Stimulated activated CD8-positive, alpha-beta memory T cell treated with anti-CD3 and anti-CD28 coated beads, Interleukin-7, amount 100 ng/mL, for 24 hours (primary cell): Measurements from ENCODE around the gene PSMC5.
"Not testable (repeated sequence)": the region's sequence is repeated elsewhere in the genome, so short reads cannot be mapped to it uniquely, and the experiment has no call there.

ENCODE experiments used
- DNase-seq: peaks from one replicate; pipeline ENCODE4 v3.0.0-alpha.2; 2020; ENCODE audit warnings: low read depth

PSMC5 gene

DNA sequence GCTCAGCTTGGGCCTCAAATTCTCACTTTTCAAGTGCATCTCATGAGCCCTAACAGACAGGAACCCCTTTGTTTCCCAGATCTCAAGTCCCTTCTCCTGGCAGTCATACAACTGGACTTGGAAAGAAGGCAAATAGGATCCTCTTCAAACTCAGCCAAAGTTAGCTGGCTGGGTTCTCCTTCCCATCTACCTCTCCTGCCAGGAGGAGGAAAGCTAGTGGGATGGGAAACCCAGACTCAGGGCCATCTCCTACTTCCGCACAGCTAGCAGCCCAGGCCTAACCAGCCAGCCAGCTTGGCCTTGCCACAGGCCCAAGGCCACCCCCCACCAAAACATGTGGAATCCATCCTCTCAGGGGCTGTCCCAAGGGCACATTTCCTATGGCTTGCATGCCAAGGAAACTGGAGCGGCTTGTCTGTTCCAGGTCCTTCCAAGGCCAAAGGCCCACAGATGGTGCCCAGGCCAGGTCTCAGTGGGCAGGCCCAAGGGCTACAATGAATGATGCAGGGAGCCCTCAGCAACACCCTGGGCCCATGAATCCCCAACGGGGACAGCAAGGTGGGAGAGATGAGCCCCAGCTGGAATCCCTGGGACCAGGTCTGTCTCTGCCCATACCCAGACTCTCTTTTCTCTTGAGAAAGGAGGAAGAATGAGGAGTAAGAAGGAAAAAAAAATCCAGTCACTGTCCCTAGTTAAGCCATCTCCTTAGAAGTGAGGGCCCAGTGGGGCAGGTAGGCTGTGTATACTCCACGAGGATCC is 13.5 kb downstream of the PSMC5 start:
- DNase-seq: no peak

- no peak for DNase-seq
Measured at GRCh38 chr17:63841350-63842172, 14.3 kb downstream of the PSMC5 start.

- DNase-seq: no peak
Measured at GRCh38 chr17:63842173-63842539, 14.9 kb downstream of the PSMC5 start.

DNA sequence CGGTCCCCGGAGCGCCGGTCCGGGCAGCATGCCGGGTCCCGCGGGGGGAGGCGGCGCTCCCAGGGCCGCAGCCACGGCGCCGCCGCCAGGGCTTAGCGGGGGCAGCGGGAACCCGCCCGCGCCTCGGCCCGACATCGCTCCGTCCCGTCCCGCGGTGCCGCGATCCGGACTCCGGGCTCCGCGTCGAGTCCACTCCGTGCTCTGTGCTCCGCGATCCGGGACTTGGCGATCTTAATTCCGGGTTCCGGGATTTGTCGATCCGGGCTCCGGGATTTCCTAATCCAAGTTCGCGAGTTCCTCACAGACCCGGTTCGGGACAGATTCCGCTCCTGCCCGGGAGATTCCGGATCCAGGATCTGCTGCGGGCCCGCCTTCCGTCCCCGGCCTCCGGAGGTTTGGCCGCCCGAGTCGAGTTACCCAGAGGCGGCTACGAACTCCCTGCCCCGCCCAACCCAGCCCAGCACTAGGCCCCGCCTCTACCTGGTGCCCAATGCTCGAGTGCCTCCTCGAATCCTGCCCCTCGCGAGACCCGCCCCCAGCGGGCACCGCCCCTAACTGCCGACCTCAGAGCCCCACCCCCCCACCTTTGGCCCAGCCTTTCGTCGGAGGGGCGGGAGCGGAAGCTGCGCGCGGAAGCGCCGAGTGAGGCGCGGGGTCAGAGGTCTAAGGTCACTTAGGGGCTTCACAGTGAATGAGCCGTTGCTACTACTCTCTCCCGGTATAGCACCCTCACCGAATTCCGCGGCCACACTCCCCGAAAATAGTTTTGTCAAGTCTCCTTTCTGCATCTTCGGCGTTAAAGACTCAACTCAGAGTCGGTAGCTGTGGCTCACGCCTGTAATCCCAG is 15.5 kb downstream of the PSMC5 start, which contains the start of gene SMARCD2:
Gene SMARCD2, minus strand, starts transcription at position 146 of the 847 bp plus-strand sequence. Its CDS starts 11 bp downstream, at position 135.
- DNase-seq: peak; percentile 98

DNA sequence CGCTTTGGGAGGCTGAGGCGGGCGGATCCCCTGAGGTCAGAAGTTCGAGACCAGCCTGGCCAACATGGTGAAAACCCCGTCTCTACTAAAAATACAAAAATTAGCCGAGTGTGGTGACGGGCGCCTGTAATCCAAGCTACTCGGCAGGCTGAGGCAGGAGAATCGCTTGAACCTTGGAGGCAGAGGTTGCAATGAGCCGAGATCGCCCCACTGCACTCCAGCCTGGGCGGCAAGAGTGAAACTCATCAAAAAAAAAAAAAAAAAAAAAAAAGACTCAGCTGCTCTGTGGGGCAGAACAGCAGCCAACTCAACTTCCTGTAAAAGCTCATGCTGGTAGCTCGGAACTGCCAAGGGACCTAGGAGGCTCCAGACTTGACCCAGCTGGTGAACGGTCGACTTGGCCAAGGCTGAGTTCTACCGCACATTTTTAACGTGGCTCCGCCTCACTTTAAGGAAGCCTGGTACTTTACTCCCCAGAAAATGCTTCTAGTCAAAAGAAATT is 16.2 kb downstream of the PSMC5 start:
- not testable (repeated sequence) for DNase-seq

- no peak for DNase-seq
Measured at GRCh38 chr17:63843910-63844677, 16.9 kb downstream of the PSMC5 start.

DNA sequence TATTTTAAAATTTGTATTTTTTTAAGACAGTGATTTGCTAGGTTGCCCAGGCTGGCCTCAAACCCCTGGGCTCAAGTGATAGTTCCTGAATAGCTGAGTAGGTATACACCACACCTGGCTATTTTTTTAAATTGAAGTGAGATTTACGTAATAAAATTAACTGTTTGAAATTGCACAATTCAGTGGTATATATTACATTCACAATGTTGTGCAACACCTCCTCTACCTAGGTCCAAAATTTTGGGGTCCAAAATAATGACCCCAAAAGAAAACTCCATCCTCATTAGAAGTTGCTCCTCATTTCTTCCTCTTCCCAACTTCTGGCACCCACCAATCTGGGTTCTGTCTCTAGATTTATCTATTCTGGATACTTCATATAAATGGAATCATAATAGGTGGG is 18.3 kb downstream of the PSMC5 start:
- no peak for DNase-seq

- DNase-seq: no peak
Measured at GRCh38 chr17:63847525-63848249, 20.5 kb downstream of the PSMC5 start.

DNA sequence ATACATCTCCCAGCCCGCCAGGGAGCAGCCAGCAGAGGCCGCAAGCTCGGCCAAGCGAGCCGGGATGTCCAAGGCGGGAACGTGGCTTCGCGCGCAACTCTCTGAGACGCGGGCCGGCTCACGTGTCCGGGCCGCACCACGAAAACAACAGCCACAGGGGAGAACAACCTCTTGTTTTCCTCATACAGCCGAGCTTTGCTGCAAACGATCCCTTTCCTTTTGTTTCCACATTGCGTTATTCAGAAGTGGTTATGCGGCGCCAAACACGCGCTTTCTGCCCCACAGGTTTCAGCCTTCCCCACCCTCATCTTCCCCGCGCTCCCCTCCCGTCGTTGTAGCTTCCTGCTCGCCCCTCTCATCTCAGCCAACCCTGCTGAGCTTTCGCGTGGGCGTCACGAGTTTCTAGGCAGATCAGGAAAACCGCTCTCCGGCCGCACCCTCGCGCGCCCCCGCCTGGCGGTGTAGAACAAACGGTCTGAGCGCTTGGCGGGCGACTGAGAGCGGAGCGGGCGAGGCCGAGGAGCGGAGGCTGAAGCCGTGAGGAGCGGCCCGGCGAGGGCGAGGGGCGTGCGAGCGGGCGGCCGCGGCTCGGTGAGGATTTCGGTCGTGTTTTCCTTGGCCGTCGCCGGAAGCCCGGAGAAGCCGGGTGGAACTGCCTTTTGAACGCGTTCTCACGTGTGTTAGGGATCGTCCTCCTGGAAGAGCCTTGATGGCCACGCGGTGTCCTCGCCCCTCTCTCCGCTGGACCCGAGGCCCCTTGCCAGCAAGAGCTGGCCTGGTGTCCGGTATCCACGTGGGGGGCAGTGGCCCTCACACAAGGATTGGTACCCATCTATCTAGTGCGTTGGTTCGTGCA is 21.8 kb downstream of the PSMC5 start:
- DNase-seq: peak; percentile 89

DNA sequence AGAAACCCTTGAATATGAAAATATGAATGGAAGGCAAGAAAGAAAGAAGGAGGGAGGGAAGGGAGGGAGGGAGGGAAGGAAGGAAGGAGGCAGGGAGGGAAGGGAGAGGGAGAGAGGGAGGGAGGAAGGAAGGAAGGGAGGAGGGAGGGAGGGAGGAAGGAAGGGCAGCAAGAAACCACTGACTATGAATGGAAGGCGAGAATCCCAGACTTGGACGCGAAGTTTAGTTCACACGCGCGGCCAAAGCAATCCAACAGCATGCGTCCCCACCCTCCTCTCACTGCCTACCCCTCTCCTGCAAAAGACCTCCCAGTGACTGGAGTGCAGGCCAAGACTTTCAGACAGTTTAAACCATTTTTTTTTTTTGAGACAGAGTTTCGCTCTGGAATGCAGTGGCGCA is 23.2 kb downstream of the PSMC5 start:
- no peak for DNase-seq

DNA sequence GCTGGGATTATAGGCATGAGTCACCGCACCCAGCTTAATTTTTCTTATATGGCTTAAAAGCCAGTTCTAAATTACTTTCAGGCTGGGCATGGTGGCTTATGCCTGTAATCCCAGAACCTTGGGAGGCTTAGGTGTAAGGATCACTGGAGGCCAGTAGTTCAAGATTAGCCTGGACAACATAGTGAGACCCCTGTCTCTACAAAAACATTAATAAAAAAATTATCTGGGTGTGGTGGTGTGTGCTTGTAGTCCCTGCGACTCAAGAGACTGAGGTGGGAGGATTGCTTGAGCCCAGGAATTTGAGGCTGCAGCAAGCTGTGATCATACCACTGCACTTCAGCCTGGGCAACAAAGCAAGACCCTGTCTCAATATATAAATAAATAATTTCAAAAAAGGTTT is 26.0 kb downstream of the PSMC5 start:
- DNase-seq: no peak

DNA sequence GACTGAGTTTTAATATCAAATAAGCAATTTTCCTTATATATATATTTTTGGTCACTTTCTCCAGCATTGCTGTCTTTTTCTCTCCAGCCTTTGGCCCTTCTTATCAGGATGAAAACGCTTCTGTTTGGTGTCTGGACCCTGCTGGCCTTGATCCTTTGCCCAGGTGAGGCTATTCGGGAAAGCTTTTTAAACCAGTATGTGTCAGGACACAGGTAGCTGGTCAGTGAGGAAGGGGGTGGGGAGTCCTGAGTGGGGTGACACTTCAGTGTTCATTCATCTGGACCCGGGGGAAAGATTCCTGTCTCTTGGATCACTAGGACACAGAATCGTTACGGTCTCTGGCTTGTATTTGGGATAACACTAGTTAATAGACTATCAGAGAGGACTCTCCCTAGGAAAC is 27.5 kb downstream of the PSMC5 start:
- no peak for DNase-seq

- DNase-seq: no peak
Measured at GRCh38 chr17:63855185-63855584, 28.0 kb downstream of the PSMC5 start.

DNA sequence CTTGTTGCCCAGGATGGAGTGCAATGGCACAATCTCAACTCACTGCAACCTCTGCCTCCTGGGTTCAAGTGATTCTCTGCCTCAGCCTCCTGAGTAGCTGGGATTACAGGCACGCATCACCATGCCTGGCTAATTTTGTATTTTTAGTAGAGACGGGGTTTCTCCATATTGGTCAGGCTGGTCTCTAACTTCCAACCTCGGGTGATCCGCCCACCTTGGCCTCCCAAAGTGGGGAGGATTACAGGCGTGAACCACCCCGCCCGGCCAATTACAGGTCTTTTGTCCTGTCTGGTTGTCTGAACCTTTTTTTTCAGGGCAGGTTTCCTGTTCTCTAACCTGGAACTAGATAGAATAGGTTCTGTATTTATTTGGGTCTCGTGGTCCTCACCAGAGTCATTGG is 29.2 kb downstream of the PSMC5 start:
- DNase-seq: not testable (repeated sequence)

DNA sequence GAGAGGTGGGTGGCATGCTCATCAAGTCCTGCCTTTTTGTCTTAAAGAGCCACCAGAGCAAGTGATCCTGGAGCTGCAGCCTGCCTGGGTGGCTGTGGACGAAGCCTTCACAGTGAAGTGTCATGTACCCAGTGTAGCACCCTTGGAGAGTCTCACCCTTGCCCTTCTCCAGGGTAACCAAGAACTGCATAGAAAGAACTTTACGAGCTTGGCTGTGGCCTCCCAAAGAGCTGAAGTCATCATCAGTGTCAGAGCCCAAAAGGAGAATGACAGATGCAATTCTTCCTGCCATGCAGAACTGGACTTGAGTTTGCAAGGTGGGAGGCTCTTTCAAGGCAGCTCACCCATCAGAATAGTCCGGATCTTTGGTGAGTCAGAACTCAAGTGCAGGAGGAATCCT is 32.0 kb downstream of the PSMC5 start:
- no peak for DNase-seq

- not testable (repeated sequence) for DNase-seq
Measured at GRCh38 chr17:63866625-63867024, 39.4 kb downstream of the PSMC5 start.

- DNase-seq: not testable (repeated sequence)
Measured at GRCh38 chr17:63869491-63870291, 42.5 kb downstream of the PSMC5 start.

DNA sequence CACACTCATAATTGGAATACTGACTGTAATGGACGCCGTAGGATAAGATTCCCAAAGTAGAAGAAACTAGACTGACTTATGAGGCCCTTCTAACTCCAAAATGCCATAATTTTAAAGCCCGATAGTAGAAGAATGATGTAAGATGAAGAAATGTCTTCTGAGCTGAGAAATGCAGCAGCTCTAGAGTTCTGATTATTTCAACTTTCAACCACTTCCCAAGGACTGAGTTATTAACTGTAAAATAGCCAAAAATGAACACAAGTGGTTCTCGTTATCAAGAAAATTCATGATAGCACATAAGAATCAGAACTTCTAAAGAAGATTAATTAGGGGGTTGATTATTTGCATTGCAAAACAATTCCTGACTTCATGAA is 43.0 kb downstream of the PSMC5 start:
- DNase-seq: not testable (repeated sequence)
